K562 (cell line): ENCODE results near the gene DHRS13. TPM values are rescaled to one million over a fixed set of nuclear protein-coding genes. Genes with fewer than 3 reads are reported as not detected.
A peak's percentile ranks its signal among the peaks of the same experiment; 100 is the strongest.

Source experiments
- DDX20 ChIP-seq: fragments of 450-650 bp; IDR thresholded peaks from 2 replicates; pipeline ENCODE4 v1.6.1; 2016; ENCODE audit warnings: missing genetic modification characterization, low read depth, mild to moderate bottlenecking, missing compliant biosample characterization, moderate library complexity
- HMBOX1 ChIP-seq: sonication (generic); IDR thresholded peaks from 2 replicates; pipeline ENCODE4 v1.6.1; 2016
- IFI16 ChIP-seq: fragments of 250-450 bp; sonication (Bioruptor Pico); IDR thresholded peaks from 2 replicates; pipeline ENCODE4 v2.1.2; 2022; ENCODE audit warnings: mild to moderate bottlenecking, inconsistent platforms
- MBD1 ChIP-seq: fragments of 250-450 bp; sonication (Bioruptor Pico); IDR thresholded peaks from 2 replicates; pipeline ENCODE4 v1.8.0; 2022; ENCODE audit warnings: inconsistent platforms
- MTA1 ChIP-seq: fragments of 450-650 bp; IDR thresholded peaks from 2 replicates; pipeline ENCODE4 v1.6.1; 2017; ENCODE audit warnings: borderline replicate concordance
- PKNOX1 ChIP-seq: fragments of 450-650 bp; IDR thresholded peaks from 2 replicates; pipeline ENCODE4 v1.6.1; 2016
- RCOR1 ChIP-seq, 2 experiments: IDR thresholded peaks; 2 replicates each; pipeline ENCODE4 v1.6.1; 2012; ENCODE audit warnings: low read depth in 2 of 2, low read length in 2 of 2, borderline replicate concordance in 1 of 2, improper control_type of control experiment in 1 of 2
- RHOXF2B ChIP-seq: fragments of 250-450 bp; sonication (Bioruptor Pico); conservative IDR thresholded peaks from 2 replicates; pipeline ENCODE4 v1.5.1; 2021
- SRF ChIP-seq, 2 experiments: fragments of 250-450, 450-650 bp in 1 of 2; sonication (Bioruptor Pico) in 1 of 2; sonication (generic) in 1 of 2; formaldehyde crosslinking; IDR thresholded peaks; 2 replicates each; pipeline versions ENCODE4 v1.5.0 to v1.5.1; 2020 to 2022; ENCODE audit warnings: mild to moderate bottlenecking in 1 of 2, missing genetic modification reagents in 1 of 2
- TFAM ChIP-seq: fragments of 250-450 bp; sonication (Bioruptor Pico); conservative IDR thresholded peaks from 2 replicates; pipeline ENCODE4 v1.5.0; 2021; ENCODE audit warnings: mild to moderate bottlenecking, moderate library complexity
- XRCC5 ChIP-seq: fragments of 200-400 bp; formaldehyde crosslinking; IDR thresholded peaks from 2 replicates; pipeline ENCODE4 v1.6.1; 2017; ENCODE audit warnings: low read depth, mild to moderate bottlenecking, low read length
- ZC3H4 ChIP-seq: sonication (generic); formaldehyde crosslinking; IDR thresholded peaks from 2 replicates; pipeline ENCODE4 v1.9.0; 2021; ENCODE audit warnings: missing genetic modification reagents, borderline replicate concordance
- ZFP36 ChIP-seq: fragments of 150-350 bp; IDR thresholded peaks from 2 replicates; pipeline ENCODE4 v1.6.1; 2018; ENCODE audit warnings: low read length, low read depth; ENCODE audit not compliant: partially characterized antibody
- ZNF280B ChIP-seq: fragments of 250-450 bp; sonication (Bioruptor Pico); IDR thresholded peaks from 2 replicates; pipeline ENCODE4 v1.5.1; 2021; ENCODE audit warnings: mild to moderate bottlenecking
- ZNF778 ChIP-seq: fragments of 450-650 bp; formaldehyde crosslinking; IDR thresholded peaks from 2 replicates; pipeline ENCODE4 v1.4.0; 2020; ENCODE audit warnings: mild to moderate bottlenecking, moderate library complexity
- polyA plus RNA-seq, 8 experiments: library from polyadenylated mRNA; depleted of rRNA in 4 of 8; stranded (reverse) in 5 of 8; unstranded in 3 of 8; fragments of >200 nt; fragmentation: Nextera tagmentation in 2 of 8; fragmentation: Illumina TruSeq in 1 of 8; extraction: Ambion mirVana in 2 of 8; extraction: Trizol in 1 of 8; gene quantifications; 2 replicates each; pipeline versions ENCODE4 v1.2.1 to v1.2.3, GENCODE V29; 2011 to 2014; ENCODE audit warnings: inconsistent platforms in 1 of 8, missing spikeins in 1 of 8
- total RNA-seq, 7 experiments: library from RNA; depleted of rRNA in 6 of 7; stranded (reverse); fragments of >200 nt in 6 of 7; fragmentation: Illumina TruSeq in 2 of 7; extraction: Trizol in 2 of 7; gene quantifications; 2 replicates each; pipeline versions ENCODE4 v1.2.1 to v1.2.3, GENCODE V29; 2011 to 2021; ENCODE audit warnings: low replicate concordance in 1 of 7
- TF ChIP-seq, protein P1 (sequence below): fragments of 250-450 bp; sonication (Bioruptor Pico); IDR thresholded peaks from 2 replicates; pipeline ENCODE4 v1.5.0; 2021; ENCODE audit warnings: mild to moderate bottlenecking, moderate library complexity
- TF ChIP-seq, protein P2 (sequence below), 2 experiments: fragments of 250-450 bp in 1 of 2; fragments of 450-650 bp in 1 of 2; sonication (Bioruptor Pico) in 1 of 2; IDR thresholded peaks; 2 replicates each; pipeline versions ENCODE4 v1.6.1 to v1.8.0; 2016 to 2021; ENCODE audit warnings: mild to moderate bottlenecking in 2 of 2, moderate library complexity in 2 of 2, missing compliant biosample characterization in 1 of 2, missing genetic modification characterization in 1 of 2

Gene DHRS13
- total and polyA plus RNA-seq, 9 of the 15 experiments (the other 6 are each of a cell fraction or from before 2014, with no cell fraction given) = 0.32 to 52.3 (median 34.3) TPM; not detected in 1

DNA sequence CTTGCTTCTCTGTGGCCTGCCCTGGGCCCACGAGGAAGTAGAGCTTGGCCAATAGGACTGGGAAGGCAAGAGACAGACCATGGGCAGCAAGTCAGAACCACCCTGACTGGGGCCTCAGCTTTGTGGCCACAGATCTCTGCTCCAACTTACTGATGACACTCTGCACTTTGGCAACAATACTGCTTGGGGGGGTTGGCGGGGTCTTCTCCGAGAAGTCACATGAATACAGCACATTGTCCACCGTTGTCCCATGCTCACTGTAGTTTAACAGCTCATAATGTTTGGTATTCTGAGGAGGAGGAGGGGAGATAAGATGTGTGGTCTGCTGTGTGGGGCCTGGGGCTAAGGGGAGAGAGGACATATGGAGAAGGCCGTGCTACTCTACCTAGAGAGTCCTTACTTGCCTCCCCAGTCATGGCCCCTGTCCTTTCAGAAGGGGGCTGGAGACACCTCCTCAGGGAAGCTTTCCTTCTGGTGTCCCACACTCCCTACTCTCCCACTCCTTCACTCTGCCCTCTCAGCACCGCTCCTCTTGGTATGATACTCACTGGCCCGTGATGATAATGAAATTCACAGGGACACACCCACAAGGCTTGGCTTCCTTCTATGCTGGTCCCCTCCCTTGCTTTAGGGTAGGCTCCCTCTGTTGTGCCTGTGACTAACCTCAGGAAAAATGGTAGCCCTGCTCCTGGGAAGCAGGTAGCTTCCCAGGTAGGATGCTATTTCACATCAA lies 4.0 kb upstream of the DHRS13 start (continued):
- TF ChIP-seq SRF (CRISPR knock-in tag; IDR thresholded peaks at IDR 0.05) = no peak
- no peak for TF ChIP-seq ZNF778
- TF ChIP-seq ZNF280B (CRISPR knock-in tag) = no peak
- TF ChIP-seq MBD1 (CRISPR knock-in tag) = no peak
- no peak for TF ChIP-seq XRCC5
- TF ChIP-seq RCOR1 (IDR thresholded peaks at IDR 0.05; ENCODE audit: borderline replicate concordance in 1 of 2, low read depth in 2 of 2, low read length in 2 of 2) = peak in 1 of 2 experiments; percentile 42; a peak in 1 of 4 replicates
- TF ChIP-seq, protein P1, sequence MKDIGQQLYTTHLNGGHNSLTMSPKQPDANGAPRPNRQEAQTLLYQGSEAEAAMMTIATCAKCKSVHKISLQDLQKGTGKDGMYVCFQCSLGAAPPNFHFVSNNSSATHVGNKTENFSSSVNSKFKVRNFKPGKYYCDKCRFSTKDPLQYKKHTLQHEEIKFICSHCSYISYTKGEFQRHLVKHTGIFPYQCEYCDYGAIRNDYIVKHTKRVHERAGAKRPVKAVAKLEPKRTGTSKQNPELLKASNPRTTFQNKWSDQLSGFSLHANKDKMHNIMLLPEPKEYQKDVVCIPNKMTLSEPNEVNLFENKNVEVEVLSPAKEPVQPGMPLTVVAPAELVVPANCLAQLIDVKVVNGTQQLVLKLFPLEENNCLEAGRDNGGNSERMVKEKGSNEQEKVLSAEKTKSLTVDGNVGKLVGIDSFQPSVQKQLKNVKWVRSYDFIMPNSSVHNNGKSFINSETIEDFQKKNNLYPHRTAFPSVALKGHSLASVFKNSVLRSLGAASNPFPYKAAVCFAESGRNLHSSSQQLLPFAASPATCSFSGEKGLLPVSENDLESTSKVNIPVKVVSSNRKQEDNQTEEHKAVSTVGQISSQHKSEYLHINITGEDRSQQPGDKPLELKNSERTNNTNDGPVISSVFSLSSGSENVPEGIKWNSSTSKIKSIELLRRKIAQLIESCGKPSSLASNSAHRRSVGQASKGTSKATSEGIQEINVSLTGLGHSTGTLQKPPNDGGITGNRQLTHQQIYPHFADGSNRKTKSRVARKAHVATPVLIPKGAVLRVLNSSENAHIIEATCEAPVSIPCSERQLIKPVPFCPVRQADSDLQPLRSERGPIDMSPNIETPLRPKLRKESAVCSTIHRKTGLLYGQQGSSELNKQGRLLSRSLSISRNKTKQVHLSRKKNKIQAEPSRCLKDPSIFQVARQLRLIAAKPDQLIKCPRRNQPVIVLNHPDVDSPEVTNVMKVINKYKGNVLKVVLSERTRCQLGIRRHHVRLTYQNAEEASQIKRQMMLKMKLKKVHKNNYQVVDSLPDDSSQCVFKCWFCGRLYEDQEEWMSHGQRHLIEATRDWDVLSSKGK = no peak
- no peak for TF ChIP-seq TFAM (CRISPR knock-in tag)
- peak; percentile 36 for TF ChIP-seq ZFP36
- no peak for TF ChIP-seq IFI16
- no peak for TF ChIP-seq HMBOX1
- no peak for TF ChIP-seq ZC3H4 (CRISPR knock-in tag)
- TF ChIP-seq DDX20 = no peak
- TF ChIP-seq RHOXF2B = no peak
- TF ChIP-seq, protein P2, sequence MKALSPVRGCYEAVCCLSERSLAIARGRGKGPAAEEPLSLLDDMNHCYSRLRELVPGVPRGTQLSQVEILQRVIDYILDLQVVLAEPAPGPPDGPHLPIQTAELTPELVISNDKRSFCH (CRISPR knock-in tag; IDR thresholded peaks at IDR 0.05) = no peak
- TF ChIP-seq, protein P2 (tag; IDR thresholded peaks at IDR 0.05) = no peak
- no peak for TF ChIP-seq MTA1
- TF ChIP-seq PKNOX1 = no peak
